OCI-LY1 (cell line): ENCODE measurements around the gene SOX2.

Experiments
- H2AFZ ChIP-seq: fragments of 200-600 bp; sonication (generic), shearing (Covaris generic); 2 replicates; pipeline ENCODE4 v1.6.0; 2014; ENCODE audit warnings: antibody characterized with exemption, mild to moderate bottlenecking, low read length
- H3F3A ChIP-seq: fragments of 200-600 bp; sonication (generic), shearing (Covaris generic); 2 replicates; pipeline ENCODE4 v1.6.0; 2014; ENCODE audit warnings: mild to moderate bottlenecking, antibody characterized with exemption, low read length, moderate library complexity; ENCODE audit not compliant: insufficient read depth
- H3K27ac ChIP-seq: fragments of 200-600 bp; sonication (generic); 2 replicates; pipeline ENCODE4 v1.5.1; 2014; ENCODE audit warnings: low read length, mixed run types, mild to moderate bottlenecking, low read depth; ENCODE audit not compliant: poor library complexity, severe bottlenecking
- H3K27me3 ChIP-seq: fragments of 200-600 bp; sonication (generic); 2 replicates; pipeline ENCODE4 v1.6.0; 2014; ENCODE audit warnings: antibody characterized with exemption, mild to moderate bottlenecking, low read length, moderate library complexity; ENCODE audit not compliant: insufficient read depth
- H3K36me3 ChIP-seq: fragments of 200-600 bp; sonication (generic); 2 replicates; pipeline ENCODE4 v1.6.1; 2014; ENCODE audit warnings: mild to moderate bottlenecking, antibody characterized with exemption, low read length, moderate library complexity, mixed read lengths; ENCODE audit not compliant: insufficient read depth
- H3K4me1 ChIP-seq: fragments of 200-600 bp; sonication (generic); 2 replicates; pipeline ENCODE4 v1.5.1; 2014; ENCODE audit warnings: mild to moderate bottlenecking, low read length, moderate library complexity; ENCODE audit not compliant: insufficient read depth, severe bottlenecking
- H3K4me2 ChIP-seq: fragments of 200-600 bp; sonication (generic), shearing (Covaris generic); 2 replicates; pipeline ENCODE4 v1.6.1; 2014; ENCODE audit warnings: low read length
- H3K4me3 ChIP-seq: fragments of 200-600 bp; sonication (generic); 2 replicates; pipeline ENCODE4 v1.5.1; 2014; ENCODE audit warnings: low read length, low read depth, mild to moderate bottlenecking, mixed read lengths; ENCODE audit not compliant: poor library complexity, severe bottlenecking
- H3K79me2 ChIP-seq: fragments of 200-600 bp; shearing (Covaris generic); 2 replicates; pipeline ENCODE4 v1.6.1; 2016; ENCODE audit warnings: mixed run types, low read length, mixed read lengths; ENCODE audit not compliant: insufficient read depth
- H3K9ac ChIP-seq: fragments of 200-600 bp; sonication (generic), shearing (Covaris generic); 2 replicates; pipeline ENCODE4 v1.6.1; 2014; ENCODE audit warnings: mild to moderate bottlenecking, low read length, mixed read lengths
- H3K9me2 ChIP-seq: fragments of 200-600 bp; sonication (generic), shearing (Covaris generic); 2 replicates; pipeline ENCODE4 v1.6.1; 2014; ENCODE audit warnings: low read depth, mild to moderate bottlenecking, low read length, mixed read lengths
- H3K9me3 ChIP-seq: fragments of 200-600 bp; shearing (Covaris generic); 2 replicates; pipeline ENCODE4 v1.6.1; 2014; ENCODE audit warnings: low read length, mixed read lengths
- H4K20me1 ChIP-seq: fragments of 200-600 bp; sonication (generic), shearing (Covaris generic); 2 replicates; pipeline ENCODE4 v1.6.0; 2016; ENCODE audit warnings: mild to moderate bottlenecking, low read length; ENCODE audit not compliant: insufficient read depth
- CTCF ChIP-seq: fragments of 200-600 bp; sonication (generic), shearing (Covaris generic); IDR thresholded peaks from 2 replicates; pipeline ENCODE4 v1.5.1; 2017; ENCODE audit warnings: mild to moderate bottlenecking, antibody characterized with exemption, low read length, moderate library complexity, mixed read lengths
- EZH2 ChIP-seq: fragments of 200-600 bp; sonication (generic), shearing (Covaris generic); IDR thresholded peaks from 2 replicates; pipeline ENCODE4 v1.8.0; 2017; ENCODE audit warnings: borderline replicate concordance, mixed run types, mild to moderate bottlenecking, antibody characterized with exemption, low read length, moderate library complexity, mixed read lengths

Gene SOX2

GRCh38 chr3:181713280-181713647, 1.5 kb downstream of the SOX2 start:
- peak overlapping the region; percentile 86 for H3K9ac ChIP-seq
- H3K27ac ChIP-seq: peak overlapping the region; percentile 88
- H3K27me3 ChIP-seq: no peaks in the 10 kb centered on the region

GRCh38 chr3:181713676-181714612, 2.2 kb downstream of the SOX2 start:
- Histone ChIP-seq H3K4me3 (peak overlapping the region; percentile 79), H3K27ac (peak overlapping the region; percentile 88), H3K4me1 (peaks cover 63% of the 10 kb centered on the region), H3K9me3 (no peaks in the 10 kb centered on the region), H3K27me3 (no peaks in the 10 kb centered on the region), H2AFZ (no peak overlapping the region), H3K4me2 (peak overlapping the region; percentile 75), H3K9me2 (no peaks in the 10 kb centered on the region), H3F3A (no peaks in the 10 kb centered on the region), H3K9ac (peak overlapping the region; percentile 86), H3K36me3 (peaks cover 19% of the 10 kb centered on the region), H3K79me2 (peaks cover 52% of the 10 kb centered on the region), H4K20me1 (no peaks in the 10 kb centered on the region)
- no peak for TF ChIP-seq EZH2
- no peak for TF ChIP-seq CTCF

More at GRCh38 chr3:181713280-181713647, 1.5 kb downstream of the SOX2 start:
- TF ChIP-seq CTCF (no peak), EZH2 (no peak)
- H3K9me3 ChIP-seq: no peaks in the 10 kb centered on the region
- peak overlapping the region; percentile 75 for H3K4me2 ChIP-seq
- H3K4me1 ChIP-seq: peaks cover 63% of the 10 kb centered on the region
- no peaks in the 10 kb centered on the region for H3K9me2 ChIP-seq
- no peaks in the 10 kb centered on the region for H4K20me1 ChIP-seq
- H3K79me2 ChIP-seq: peaks cover 45% of the 10 kb centered on the region
- H3K36me3 ChIP-seq: peaks cover 19% of the 10 kb centered on the region
- no peaks in the 10 kb centered on the region for H3F3A ChIP-seq
- no peak overlapping the region for H2AFZ ChIP-seq
- peak overlapping the region; percentile 79 for H3K4me3 ChIP-seq

GRCh38 chr3:181715571-181716340, 4.0 kb downstream of the SOX2 start:
- Histone ChIP-seq H4K20me1 (no peaks in the 10 kb centered on the region), H2AFZ (no peak overlapping the region), H3K9ac (peak overlapping the region; percentile 86), H3K4me2 (peak overlapping the region; percentile 75), H3K4me3 (peak overlapping the region; percentile 79), H3K9me3 (no peaks in the 10 kb centered on the region), H3K27ac (peak overlapping the region; percentile 88), H3K36me3 (peaks cover 33% of the 10 kb centered on the region), H3F3A (no peaks in the 10 kb centered on the region), H3K4me1 (peaks cover 64% of the 10 kb centered on the region), H3K27me3 (no peaks in the 10 kb centered on the region), H3K79me2 (peaks cover 70% of the 10 kb centered on the region), H3K9me2 (no peaks in the 10 kb centered on the region)
- TF ChIP-seq EZH2: no peak
- no peak for TF ChIP-seq CTCF
